Fibroblast of the aortic adventitia (primary cell): ENCODE results near the gene TWF2. TPM values are rescaled to one million over a fixed set of nuclear protein-coding genes. Genes with fewer than 3 reads are reported as not detected.

Source experiments
- DNase-seq: peaks from one replicate; pipeline ENCODE4 v3.0.0-alpha.2; 2010; ENCODE audit warnings: low read depth
- H3K4me3 ChIP-seq: 2 replicates; pipeline ENCODE4 v1.5.1; 2011; ENCODE audit warnings: low read depth, mild to moderate bottlenecking, control low read depth, low read length, moderate library complexity
- CTCF ChIP-seq: IDR thresholded peaks from 2 replicates; pipeline ENCODE4 v1.5.1; 2011; ENCODE audit warnings: mild to moderate bottlenecking, low read length, control low read depth, inconsistent platforms; ENCODE audit not compliant: insufficient read depth
- total RNA-seq: library from RNA; depleted of rRNA; stranded (reverse); fragments of >200 nt; gene quantifications from 2 replicates; pipeline ENCODE4 v1.2.3, GENCODE V29; 2012; ENCODE audit warnings: low replicate concordance

TWF2 gene
- total RNA-seq, 1 donor: 109 TPM

- no peak for DNase-seq
- TF ChIP-seq CTCF: no peak
Observed at GRCh38 chr3:52270252-52270754, 31.3 kb upstream of the TWF2 start.

GRCh38 chr3:52269776-52270175 lies 30.8 kb upstream of the TWF2 start:
- no peak for DNase-seq
- TF ChIP-seq CTCF: no peak
- no peak overlapping the region for H3K4me3 ChIP-seq

More at GRCh38 chr3:52270252-52270754, 31.3 kb upstream of the TWF2 start:
- H3K4me3 ChIP-seq: no peak overlapping the region

GRCh38 chr3:52268036-52268435 lies 29.1 kb upstream of the TWF2 start:
- no peak for DNase-seq
- TF ChIP-seq CTCF: no peak
- no peak overlapping the region for H3K4me3 ChIP-seq

GRCh38 chr3:52265387-52265786 lies 26.4 kb upstream of the TWF2 start:
- DNase-seq: no peak
- H3K4me3 ChIP-seq: no peak overlapping the region
- TF ChIP-seq CTCF: no peak

- no peak for DNase-seq
- TF ChIP-seq CTCF: no peak
- no peak overlapping the region for H3K4me3 ChIP-seq
Observed at GRCh38 chr3:52262447-52262846, 23.5 kb upstream of the TWF2 start.

GRCh38 chr3:52259448-52259847 lies 20.5 kb upstream of the TWF2 start:
- no peak for DNase-seq
- TF ChIP-seq CTCF: no peak
- no peak overlapping the region for H3K4me3 ChIP-seq

- H3K4me3 ChIP-seq: no peak overlapping the region
- no peak for TF ChIP-seq CTCF
- DNase-seq: peak; percentile 82
Observed at GRCh38 chr3:52259035-52259434, 20.1 kb upstream of the TWF2 start.
